HG02973 (cell line): ENCODE results near the gene DDX39B.
"Not testable (repeated sequence)": the region's sequence is repeated elsewhere in the genome, so short reads cannot be mapped to it uniquely, and the experiment has no call there.

ENCODE experiments used
- ATAC-seq: cut with Tn5 transposase; IDR thresholded peaks from one replicate; pipeline ENCODE4 v1.9.1; 2021; ENCODE audit warnings: moderate library complexity; ENCODE audit not compliant: unreplicated experiment

The DDX39B gene

GRCh38 chr6:31575952-31576685 is 34.3 kb upstream of the DDX39B start:
- ATAC-seq: no peak

GRCh38 chr6:31575335-31575901 is 33.6 kb upstream of the DDX39B start, which contains the start of gene TNF:
Gene TNF (plus strand): TSS chr6:31575565. CDS start chr6:31575742, 177 bp downstream.
- no peak for ATAC-seq

- no peak for ATAC-seq
Measured at GRCh38 chr6:31574106-31575061, 32.6 kb upstream of the DDX39B start.

GRCh38 chr6:31573239-31574105 is 31.7 kb upstream of the DDX39B start:
- no peak for ATAC-seq

- peak; percentile 33 for ATAC-seq
Measured at GRCh38 chr6:31572041-31572911, 30.5 kb upstream of the DDX39B start, which contains the start of gene LTA. Gene LTA (plus strand): TSS chr6:31572289. CDS start chr6:31572743, 454 bp downstream.

GRCh38 chr6:31569861-31570536 is 28.2 kb upstream of the DDX39B start:
- no peak for ATAC-seq

GRCh38 chr6:31568537-31568961 is 26.7 kb upstream of the DDX39B start:
- peak; percentile 57 for ATAC-seq

GRCh38 chr6:31567531-31568370 is 25.9 kb upstream of the DDX39B start:
- ATAC-seq: no peak

- no peak for ATAC-seq
Measured at GRCh38 chr6:31560697-31561058, 18.9 kb upstream of the DDX39B start.

GRCh38 chr6:31559958-31560696 is 18.3 kb upstream of the DDX39B start:
- ATAC-seq: peak; percentile 50

GRCh38 chr6:31559606-31559957 is 17.8 kb upstream of the DDX39B start:
- no peak for ATAC-seq

- no peak for ATAC-seq
Measured at GRCh38 chr6:31558631-31559500, 17.1 kb upstream of the DDX39B start.

GRCh38 chr6:31558318-31558625 is 16.5 kb upstream of the DDX39B start:
- ATAC-seq: no peak

- no peak for ATAC-seq
Measured at GRCh38 chr6:31557443-31558317, 15.9 kb upstream of the DDX39B start.

- no peak for ATAC-seq
Measured at GRCh38 chr6:31556307-31556706, 14.5 kb upstream of the DDX39B start.

GRCh38 chr6:31551371-31551770 is 9.6 kb upstream of the DDX39B start:
- ATAC-seq: not testable (repeated sequence)
